Activated CD4-positive, alpha-beta T cell treated with anti-CD3 and anti-CD28 coated beads, Interleukin-2, amount 50 U/mL, for 16 hours (primary cell): ENCODE results near the gene CASTOR2.
"Not testable (repeated sequence)": the region's sequence is repeated elsewhere in the genome, so short reads cannot be mapped to it uniquely, and the experiment has no call there.

Source experiments
- DNase-seq: peaks from one replicate; pipeline ENCODE4 v3.0.0-alpha.2; 2020

Gene CASTOR2

DNA sequence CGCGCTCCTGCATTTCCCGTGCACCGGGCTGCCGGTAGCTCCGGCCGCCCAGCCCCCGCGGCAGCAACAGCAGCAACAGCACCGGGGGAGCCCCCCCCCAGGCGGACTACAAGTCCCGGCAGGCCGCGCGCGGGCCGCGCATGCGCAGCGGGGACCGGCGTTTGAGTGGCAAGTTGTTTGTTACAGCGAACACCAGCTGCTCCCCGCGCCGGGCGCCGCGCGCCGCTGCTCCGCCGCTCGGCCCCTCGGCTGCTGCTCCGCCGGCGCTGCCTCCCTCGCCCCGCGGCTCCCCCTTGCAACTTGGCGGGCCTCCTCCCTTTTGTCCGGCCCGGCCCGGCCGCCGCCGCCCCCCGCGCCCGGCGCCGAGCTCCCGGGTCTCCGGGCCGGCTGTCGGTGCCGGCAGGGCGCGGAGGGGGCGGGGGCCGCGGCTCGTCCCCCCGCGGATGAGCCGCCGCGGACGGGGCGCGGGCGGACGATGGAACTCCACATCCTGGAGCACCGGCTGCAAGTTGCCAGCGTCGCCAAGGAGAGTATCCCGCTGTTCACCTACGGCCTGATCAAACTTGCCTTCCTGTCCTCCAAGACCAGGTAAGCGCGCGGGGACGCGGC is at the start of gene CASTOR2:
CASTOR2 (plus strand) TSS at position 195 of the 609 bp plus-strand sequence; CDS start at position 476, 281 bp downstream.
- DNase-seq, result peak; percentile 60

DNA sequence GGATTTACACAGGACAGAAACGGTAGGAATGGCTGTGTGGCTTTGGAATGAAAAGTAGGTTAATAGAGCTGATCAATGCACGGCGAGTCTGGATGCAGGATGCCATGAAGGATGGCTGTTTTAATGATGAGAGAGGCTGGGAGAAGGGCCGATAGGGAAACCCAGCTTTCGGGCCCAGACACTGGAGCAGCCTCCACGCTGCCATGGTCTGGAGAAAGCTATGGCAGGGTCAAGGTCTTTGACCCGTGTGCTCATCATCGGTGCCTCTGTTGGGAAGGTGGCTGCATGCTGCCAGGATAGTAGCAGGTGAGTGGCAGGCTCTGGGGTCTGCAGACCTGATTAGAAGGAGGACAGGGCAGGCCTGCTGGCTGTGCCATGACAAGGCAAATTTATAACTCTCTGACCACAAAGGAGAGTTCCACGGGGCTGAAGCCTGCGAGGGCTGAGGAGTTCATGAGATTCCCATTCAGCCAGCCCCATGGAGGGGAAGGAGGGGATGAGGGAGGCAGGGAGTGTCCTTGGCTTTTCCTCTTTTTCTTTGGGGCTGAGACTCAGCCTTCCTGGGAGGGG is 42.1 kb upstream of the CASTOR2 start:
- DNase-seq, result not testable (repeated sequence)

DNA sequence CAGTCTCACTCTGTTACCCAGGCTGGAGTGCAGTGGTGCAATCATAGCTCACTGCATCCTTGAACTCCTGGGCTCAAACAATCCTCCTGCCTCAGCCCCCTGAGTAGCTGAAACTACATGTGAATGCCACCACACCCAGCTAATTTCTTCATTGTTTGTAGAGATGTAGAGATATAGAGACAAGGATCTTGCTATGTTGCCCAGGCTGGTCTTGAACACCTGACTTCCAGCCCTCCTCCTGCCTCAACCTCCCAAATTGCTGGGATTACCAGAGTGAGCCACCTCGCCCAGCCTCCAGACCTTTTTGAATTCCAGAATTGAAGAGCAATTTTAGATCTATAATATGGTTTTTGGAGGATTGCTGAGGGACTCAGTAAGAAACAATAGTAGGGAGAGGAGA is 40.9 kb upstream of the CASTOR2 start:
- not testable (repeated sequence) for DNase-seq

- DNase-seq, result not testable (repeated sequence)
These were observed 37.5 kb upstream of the CASTOR2 start for GRCh38 chr7:74926968-74927367.

DNA sequence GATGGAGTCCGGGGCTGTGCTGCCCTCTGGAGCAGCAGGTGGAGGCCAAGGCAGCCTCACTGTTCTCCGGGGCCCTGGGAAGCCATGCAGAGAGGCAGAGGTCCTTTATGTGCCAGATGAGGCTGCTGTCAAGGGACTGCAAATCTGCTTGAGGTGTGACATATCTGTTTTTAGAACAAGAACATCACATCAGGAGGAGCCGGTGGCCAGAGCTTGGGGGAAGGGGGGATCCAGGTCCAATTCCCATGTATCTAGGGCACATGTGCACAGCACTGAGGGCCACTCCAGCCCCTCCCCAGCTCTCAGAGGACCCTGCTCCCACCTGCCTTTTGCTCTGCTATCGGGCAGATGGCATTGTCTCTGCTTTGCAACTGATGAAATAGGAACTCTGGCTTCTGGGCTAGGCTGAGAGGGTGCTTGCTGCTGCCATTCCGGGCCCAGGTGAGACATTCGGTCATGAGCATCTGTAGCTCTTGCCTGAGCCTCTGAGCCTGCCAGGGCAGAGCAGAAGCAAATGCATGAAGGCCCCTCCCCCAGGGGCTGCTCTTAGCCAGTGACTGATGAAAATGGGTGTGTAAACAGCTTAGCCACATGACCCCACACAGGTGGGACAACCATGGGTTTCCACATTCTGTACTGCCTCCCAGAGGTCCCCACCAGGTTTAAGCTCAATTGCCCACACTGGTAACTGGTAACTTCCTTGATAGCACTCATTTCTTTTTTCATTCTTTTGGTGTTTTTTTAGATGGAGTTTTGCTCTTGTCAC is 32.8 kb upstream of the CASTOR2 start:
- DNase-seq, result not testable (repeated sequence)

GRCh38 chr7:74939429-74939828 is 25.1 kb upstream of the CASTOR2 start:
- not testable (repeated sequence) for DNase-seq

- DNase-seq, result not testable (repeated sequence)
These were observed 23.0 kb upstream of the CASTOR2 start for GRCh38 chr7:74941302-74942069.

DNA sequence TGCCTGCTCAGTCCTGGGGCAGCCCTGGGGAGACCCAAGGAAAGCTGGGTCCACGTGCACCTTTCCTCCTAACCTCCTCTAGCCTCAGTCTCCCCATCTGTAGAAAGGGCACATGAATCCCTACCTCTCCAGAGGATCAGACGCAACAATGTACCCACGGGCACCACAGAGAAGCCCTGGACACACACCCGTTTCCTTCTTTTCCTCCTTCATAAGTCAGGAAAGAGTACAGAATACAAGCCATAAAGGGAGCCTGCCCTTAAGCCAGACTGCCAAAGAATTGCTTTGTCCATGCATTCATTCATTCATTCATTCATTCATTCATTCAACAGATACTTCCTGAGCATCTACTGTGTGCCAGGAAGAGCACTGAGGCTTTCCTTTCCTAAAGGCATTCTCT is 20.6 kb upstream of the CASTOR2 start:
- DNase-seq, result not testable (repeated sequence)

DNA sequence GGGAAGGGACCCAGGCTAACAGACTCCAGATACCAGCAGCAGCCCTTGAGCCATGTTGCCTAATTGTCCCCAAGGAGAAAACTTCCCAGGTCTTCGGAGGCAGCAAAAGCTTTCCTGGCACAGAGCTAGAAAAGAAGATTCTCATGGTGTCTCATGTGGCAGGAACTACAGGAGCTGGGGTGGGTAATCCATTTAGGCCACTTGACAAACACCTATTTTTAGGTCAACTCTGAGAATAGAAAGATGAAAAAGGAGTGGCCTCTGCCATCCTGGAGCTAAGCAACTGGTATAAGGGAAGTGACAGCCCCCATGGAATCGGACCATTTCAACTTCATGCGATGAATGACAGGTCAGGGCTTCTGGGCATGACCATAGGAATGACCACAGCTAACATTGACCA is 16.8 kb upstream of the CASTOR2 start:
- DNase-seq, result not testable (repeated sequence)

- not testable (repeated sequence) for DNase-seq
These were observed 10.7 kb upstream of the CASTOR2 start for GRCh38 chr7:74953774-74954173.

DNA sequence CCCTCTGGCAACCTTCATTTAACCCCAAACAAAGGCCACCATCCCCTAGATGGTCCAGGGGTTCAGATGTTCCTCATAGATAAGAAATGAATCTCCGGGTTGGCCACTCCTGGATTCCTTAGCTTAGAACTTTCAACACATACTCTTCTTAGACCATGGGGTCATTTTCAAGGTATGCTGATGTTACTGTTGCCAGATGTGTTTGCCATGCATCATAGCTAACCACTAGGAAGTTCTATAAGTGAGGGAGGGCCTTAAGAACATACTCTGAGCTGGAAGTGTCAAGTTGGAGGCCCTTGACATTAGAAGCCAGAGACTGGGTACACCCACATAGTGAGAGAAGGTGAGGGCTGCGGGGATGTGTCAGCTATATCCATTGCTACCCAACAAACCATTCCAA is 6.2 kb upstream of the CASTOR2 start:
- not testable (repeated sequence) for DNase-seq

GRCh38 chr7:74963704-74964510 is 598 bp upstream of the CASTOR2 start:
- not testable (repeated sequence) for DNase-seq

- DNase-seq, result not testable (repeated sequence)
These were observed 1.8 kb downstream of the CASTOR2 start for GRCh38 chr7:74966208-74966854.

DNA sequence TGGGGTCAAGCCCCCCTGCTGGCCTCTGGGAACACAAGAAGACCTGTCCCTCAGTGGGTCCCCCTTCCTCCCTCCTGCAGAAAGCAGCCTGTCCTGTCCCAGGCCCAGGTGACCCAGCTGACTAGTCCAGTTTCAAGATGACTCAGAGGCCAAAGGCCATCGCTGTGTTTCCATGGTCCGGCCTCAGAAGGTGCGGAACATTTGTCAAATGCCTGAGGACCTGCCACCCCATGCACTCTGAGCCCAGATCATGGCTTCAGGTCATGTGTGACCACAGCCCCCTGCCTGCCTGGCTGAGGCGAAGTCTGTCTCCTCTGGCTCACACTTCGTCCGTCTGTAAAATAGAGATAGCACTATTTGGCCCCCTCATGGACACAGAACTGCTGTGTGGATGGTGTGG is 2.4 kb downstream of the CASTOR2 start:
- DNase-seq, result not testable (repeated sequence)

- DNase-seq, result not testable (repeated sequence)
These were observed 6.9 kb downstream of the CASTOR2 start for GRCh38 chr7:74971431-74971830.

DNA sequence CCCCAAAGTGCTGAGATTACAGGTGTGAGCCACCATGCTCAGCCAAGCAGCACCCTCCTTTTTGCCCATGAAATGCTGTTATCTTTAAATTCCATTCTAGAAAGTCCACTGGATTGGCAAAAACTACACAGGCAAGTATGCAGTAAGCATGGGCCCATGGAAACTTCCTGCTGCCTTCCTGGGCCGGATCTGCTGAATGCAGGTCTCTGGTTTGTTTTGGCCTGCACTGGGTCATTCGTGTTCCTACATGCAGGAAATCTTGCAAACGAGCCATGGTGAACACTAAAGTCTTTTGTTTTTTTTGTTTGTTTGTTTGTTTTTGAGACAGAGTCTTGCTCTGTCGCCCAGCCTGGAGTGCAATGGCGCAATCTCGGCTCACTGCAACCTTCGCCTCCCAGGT is 7.9 kb downstream of the CASTOR2 start:
- DNase-seq, result not testable (repeated sequence)

- not testable (repeated sequence) for DNase-seq
These were observed 11.5 kb downstream of the CASTOR2 start for GRCh38 chr7:74975959-74976358.

DNA sequence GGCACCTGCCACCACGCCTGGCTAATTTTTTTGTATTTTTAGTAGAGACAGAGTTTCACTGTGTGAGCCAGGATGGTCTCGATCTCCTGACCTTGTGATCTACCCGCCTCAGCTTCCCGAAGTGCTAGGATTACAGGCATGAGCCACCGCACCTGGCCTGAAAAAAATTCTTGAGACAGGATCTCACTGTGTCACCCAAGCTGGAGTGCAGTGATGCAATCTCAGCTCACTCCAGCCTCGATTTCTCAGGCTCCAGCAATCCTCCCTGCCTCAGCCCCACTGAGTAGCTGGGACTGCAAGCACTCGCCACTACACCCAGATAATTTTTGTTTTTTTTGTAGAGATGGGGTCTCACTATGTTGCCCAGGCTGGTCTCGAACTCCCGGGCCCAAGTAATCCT is 13.0 kb downstream of the CASTOR2 start:
- not testable (repeated sequence) for DNase-seq

DNA sequence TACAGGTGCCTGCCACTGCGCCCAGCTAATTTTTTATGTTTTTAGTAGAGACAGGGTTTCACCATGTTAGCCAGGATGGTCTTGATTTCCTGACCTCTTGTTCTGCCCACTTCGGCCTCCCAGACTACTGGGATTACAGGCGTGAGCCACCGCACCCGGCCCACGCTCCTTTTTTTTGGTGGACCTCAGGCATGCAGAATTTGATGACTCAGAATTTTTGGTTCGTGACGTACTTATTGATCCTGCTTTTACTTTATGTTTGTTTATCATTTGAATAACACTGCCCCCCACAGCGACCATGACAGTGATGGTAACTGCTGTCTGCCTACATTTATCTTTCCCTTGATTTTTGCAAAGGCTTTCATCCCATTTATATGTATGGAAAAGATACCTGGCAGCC is 23.9 kb downstream of the CASTOR2 start:
- not testable (repeated sequence) for DNase-seq

DNA sequence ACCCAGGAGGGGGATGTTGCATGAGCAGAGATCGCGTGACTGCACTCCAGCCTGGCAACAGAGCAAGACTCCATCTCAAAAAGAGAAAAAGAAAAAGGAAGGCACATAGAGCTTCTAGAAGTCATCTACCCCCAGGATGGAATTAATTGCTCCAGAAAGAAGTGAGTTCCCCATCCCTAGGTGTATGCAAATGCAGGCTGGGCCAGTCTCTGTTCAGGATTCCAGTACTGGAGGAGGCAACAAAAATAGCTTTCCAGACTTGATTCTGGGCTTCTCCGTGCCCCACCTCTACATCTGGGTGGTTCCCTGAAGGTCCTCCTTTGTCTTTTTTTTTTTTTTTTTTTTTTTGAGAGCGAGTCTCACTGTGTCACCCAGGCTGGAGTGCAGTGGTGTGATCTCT is 28.6 kb downstream of the CASTOR2 start:
- no peak for DNase-seq

GRCh38 chr7:74994869-74995543 is 30.5 kb downstream of the CASTOR2 start:
- not testable (repeated sequence) for DNase-seq
